NCI-H2227 (cell line): ENCODE data around the gene PTPRN2.
"Not testable (repeated sequence)": the region's sequence is repeated elsewhere in the genome, so short reads cannot be mapped to it uniquely, and the experiment has no call there.

Experiments
- DNase-seq: peaks from one replicate; lab custom pipeline; 2025; ENCODE audit not compliant: unreplicated experiment; lab: John Stamatoyannopoulos, UW

The PTPRN2 gene

DNA sequence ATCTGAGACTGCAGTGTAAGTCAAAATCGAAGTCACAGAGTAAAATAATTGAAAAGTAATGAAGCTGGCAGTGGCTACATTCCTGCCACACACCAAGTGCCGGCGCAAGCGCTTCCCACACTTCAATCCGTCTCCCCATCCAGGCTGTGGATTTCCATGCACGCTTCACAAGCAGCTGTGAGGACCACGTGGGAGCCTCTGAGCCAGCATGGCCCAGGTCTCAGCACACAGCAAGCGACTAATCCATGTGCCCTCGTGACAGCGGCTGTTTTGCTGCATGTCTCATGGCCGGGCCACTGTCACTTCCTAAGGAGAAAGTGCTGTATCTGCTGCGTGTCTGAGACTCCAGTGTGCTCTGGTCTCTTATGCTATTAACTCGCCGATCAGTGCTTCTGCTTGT is 683.9 kb downstream of the PTPRN2 start:
- DNase-seq, result no peak

GRCh38 chr7:157903296-157903695 is 684.3 kb downstream of the PTPRN2 start:
- DNase-seq, result no peak

DNA sequence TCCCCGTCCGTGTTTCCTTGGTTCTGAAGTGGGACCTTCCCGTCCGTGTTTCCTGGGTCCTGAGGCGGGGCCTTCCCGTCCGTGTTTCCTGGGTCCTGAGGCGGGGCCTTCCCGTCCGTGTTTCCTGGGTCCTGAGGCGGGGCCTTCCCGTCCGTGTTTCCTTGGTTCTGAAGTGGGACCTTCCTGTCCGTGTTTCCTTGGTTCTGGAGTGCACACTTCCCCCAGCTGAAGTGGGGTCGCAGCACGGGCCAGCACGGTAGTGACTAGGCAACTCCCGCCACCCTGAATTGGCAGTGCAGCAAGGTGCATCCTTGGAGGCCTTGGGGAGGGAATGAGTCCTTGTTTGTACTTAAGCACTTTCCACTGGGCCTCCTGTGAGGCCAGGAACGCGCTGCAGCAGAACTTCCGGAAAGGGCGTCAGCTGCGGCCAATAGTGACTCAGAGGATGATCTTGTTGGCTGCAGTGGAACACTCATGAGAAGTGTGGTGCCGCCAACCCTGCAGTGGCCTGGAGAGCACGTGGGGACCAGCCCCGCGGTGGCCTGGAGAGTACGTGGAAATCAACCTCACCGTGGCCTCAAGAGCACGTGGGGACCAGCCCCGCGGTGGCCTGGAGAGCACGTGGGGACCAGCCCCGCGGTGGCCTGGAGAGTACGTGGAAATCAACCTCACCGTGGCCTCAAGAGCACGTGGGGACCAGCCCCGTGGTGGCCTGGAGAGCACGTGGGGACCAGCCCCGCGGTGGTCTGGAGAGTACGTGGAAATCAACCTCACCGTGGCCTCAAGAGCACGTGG is 685.6 kb downstream of the PTPRN2 start:
- not testable (repeated sequence) for DNase-seq

DNA sequence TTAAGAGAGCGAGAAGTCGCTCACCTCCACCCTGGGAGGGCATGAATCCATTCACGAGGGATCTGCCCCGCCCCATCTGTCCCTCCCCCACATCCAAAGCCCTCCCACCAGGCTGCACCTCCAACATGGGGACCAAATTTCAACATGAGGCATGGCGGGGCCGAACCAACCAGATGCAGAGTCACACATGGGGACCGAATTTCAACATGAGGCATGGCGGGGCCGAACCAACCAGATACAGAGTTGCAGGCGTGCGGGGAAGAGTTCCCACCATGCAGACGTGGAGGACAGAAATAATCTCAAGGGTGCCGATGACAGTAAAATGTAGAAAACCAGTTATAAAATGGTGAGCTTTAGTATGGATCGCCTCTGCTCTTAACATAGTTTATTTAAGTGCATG is 686.5 kb downstream of the PTPRN2 start:
- DNase-seq, result no peak

GRCh38 chr7:157900556-157900955 is 687.1 kb downstream of the PTPRN2 start:
- no peak for DNase-seq

- DNase-seq, result no peak
Measured at GRCh38 chr7:157900011-157900410, 687.6 kb downstream of the PTPRN2 start.

GRCh38 chr7:157898802-157899505 is 688.7 kb downstream of the PTPRN2 start:
- no peak for DNase-seq

- DNase-seq, result no peak
Measured at GRCh38 chr7:157898261-157898660, 689.4 kb downstream of the PTPRN2 start.

GRCh38 chr7:157897681-157898080 is 689.9 kb downstream of the PTPRN2 start:
- peak; percentile 90 for DNase-seq

- DNase-seq, result no peak
Measured at GRCh38 chr7:157896774-157897555, 690.7 kb downstream of the PTPRN2 start.

GRCh38 chr7:157896376-157896675 is 691.3 kb downstream of the PTPRN2 start:
- DNase-seq, result not testable (repeated sequence)

- no peak for DNase-seq
Measured at GRCh38 chr7:157895520-157896375, 691.9 kb downstream of the PTPRN2 start.

- not testable (repeated sequence) for DNase-seq
Measured at GRCh38 chr7:157895098-157895497, 692.5 kb downstream of the PTPRN2 start.

- DNase-seq, result no peak
Measured at GRCh38 chr7:157893535-157894044, 694.0 kb downstream of the PTPRN2 start.

DNA sequence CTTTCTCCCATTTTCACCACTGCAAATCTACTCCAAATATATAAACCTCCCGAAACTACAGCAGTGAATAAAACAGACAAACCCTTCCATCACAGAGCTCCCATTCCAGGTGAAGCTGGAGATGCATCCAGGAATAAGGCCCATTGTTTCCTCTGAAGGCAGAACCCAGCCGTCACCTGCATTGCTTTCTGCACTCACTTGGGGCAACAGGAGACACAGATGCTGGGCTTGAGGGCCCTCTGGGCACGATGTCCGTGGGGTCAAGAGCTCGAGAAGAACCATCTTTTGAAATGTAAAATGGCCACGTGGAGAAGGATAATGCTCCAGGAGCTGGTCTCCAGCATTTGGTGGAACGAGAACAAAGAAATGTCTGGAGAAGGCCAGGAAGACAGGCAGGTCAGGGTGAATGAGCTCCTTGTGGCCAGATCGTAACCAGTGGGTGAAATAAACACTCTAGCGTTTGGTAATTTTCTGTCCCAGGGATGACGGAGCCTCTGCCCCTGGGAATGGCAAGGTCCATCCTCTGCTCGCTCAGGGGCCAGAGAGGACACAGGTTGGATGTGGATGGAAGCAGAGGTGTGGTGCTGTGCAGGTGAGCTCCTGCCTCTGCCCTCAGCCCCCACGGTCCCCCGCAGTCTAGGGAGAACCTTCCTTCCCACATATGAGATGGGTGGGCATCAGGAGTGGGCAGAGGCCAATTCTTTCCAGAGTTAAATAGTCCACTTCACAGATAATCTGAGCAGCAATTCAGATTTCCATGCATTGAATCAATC is 694.7 kb downstream of the PTPRN2 start:
- no peak for DNase-seq

DNA sequence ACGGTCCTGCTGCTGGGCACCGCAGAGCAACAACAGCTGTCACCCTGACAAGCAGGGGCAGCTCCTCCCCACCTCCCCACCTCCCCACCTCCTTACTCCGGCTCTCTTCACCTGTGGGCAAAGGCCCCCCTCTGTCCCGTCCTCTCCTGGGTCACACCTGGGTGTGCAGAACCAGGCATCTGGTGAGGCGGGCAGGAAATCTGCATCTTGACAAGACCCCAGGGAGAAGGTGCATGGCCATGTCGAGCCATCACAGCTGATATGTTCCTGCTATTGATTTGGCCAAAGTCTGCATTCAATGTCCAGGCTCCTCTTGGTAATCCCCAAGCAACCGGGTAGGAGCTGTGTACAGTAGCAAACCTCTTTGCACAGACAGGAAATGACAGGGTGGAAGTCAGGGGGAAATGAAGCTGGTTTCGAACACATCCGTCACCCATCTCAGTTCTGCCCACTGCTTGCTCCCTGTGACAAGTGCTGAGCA is 696.7 kb downstream of the PTPRN2 start:
- no peak for DNase-seq

DNA sequence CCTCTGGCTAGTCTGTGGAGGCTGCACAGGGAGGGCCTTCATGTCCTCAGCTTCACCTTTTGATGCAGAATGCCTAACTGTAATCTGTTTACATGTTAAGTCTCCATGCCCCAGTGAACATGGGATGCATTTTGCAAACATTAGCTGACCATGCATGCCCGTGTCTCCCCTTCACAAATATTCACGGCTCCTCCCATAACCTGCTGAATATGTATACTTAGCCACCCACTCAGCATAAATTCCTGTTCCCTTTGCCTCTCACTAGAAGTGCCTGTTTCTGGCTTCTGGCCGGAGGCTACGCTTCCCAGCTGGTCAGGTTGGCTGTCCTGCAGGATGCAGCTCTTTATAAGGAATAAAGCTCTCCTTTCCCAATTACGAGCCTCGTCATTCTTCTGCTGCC is 698.1 kb downstream of the PTPRN2 start:
- DNase-seq, result no peak

DNA sequence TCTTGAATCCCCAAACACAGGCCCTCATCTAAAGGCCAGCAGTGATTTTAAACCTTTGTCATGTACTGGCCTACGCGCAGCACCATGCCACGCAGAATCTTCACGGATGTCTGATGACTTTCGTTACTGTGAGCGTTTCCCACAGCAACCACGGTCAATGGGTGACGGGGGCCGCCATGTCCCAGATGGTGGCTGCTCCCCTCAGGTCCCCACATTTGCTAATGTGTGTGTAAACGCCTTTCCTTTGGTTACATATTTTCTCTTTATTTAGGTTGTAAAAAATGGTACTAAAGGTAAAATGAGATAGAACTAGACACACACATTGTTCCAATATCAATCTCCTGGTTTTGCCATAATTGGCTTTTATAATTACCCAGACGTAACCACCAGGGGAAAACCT is 699.0 kb downstream of the PTPRN2 start:
- no peak for DNase-seq

GRCh38 chr7:157887400-157887799 is 700.2 kb downstream of the PTPRN2 start:
- DNase-seq, result no peak

DNA sequence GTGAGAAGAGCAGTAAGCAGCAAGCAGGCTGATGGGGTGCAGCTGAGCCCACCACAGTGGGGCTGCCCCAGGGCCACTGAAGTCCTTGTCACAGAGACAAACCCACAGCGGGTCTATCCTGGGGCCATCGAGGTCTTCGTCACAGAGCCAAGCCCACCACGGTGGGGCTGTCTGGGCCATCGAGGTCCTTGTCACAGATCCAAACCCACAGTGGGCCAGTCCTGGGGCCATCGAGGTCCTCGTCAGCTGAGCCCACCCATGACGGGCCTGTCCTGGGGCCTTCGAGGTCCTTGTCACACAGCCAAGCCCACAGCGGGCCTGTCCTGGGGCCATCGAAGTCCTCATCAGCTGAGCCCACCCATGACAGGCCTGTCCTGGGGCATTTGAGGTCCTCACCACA is 700.9 kb downstream of the PTPRN2 start:
- DNase-seq, result no peak
